C4-2B (cell line): ENCODE measurements around the gene NPY2R.

ENCODE experiments used
- H3K27ac ChIP-seq: fragments of 450-650 bp; 2 replicates; pipeline ENCODE4 v1.5.1; 2017
- CTCF ChIP-seq: fragments of 450-650 bp; conservative IDR thresholded peaks from 2 replicates; pipeline ENCODE4 v1.5.1; 2017; ENCODE audit warnings: mild to moderate bottlenecking
- ZFX ChIP-seq: fragments of 450-650 bp; IDR thresholded peaks from 2 replicates; pipeline ENCODE4 v1.6.1; 2017

NPY2R gene

GRCh38 chr4:155248002-155248896 lies 39.8 kb downstream of the NPY2R start:
- no peak overlapping the region for H3K27ac ChIP-seq
- no peak for TF ChIP-seq CTCF
- TF ChIP-seq ZFX, result no peak

GRCh38 chr4:155249016-155249566 lies 40.7 kb downstream of the NPY2R start:
- TF ChIP-seq ZFX, result no peak
- TF ChIP-seq CTCF, result no peak
- H3K27ac ChIP-seq, result no peak overlapping the region

DNA sequence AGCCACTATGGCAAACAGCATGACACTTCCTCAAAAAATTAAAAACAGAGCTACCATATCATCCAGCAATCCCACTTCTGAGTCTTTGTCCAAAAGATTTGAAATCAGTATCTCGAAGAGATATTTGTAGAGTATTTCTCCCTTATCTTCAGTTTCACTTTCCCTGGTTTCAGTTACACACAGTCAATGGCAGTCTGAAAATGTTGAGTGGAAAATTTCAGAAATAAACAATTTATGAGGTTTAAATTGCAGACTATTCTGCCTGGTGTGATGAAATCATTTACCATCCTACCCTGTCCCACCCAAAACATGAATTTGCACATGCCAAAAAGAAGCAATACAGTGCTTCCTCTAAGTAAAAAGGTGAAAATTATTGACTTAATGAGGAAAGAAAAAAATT lies 43.9 kb downstream of the NPY2R start:
- H3K27ac ChIP-seq, result no peak overlapping the region
- no peak for TF ChIP-seq ZFX
- TF ChIP-seq CTCF, result no peak

DNA sequence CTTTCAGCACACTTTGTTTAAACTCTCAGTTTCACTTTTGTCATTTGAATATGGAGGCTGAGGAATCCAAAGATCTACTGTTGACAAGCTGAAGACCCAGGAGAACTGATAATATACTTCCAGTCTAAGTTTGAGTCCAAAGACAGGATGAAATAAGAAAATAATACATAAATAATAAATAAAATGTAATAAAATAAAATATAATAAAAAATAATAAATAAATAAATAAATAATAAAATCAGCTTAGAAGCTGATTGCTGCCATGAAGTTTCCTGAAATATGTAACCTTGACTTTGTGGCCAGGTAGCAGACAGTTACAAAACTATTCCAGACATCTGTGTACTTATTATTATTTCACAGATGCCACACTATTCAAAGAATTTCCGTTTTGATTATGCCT lies 55.0 kb downstream of the NPY2R start:
- no peak for TF ChIP-seq CTCF
- TF ChIP-seq ZFX, result no peak
- H3K27ac ChIP-seq, result no peak overlapping the region

DNA sequence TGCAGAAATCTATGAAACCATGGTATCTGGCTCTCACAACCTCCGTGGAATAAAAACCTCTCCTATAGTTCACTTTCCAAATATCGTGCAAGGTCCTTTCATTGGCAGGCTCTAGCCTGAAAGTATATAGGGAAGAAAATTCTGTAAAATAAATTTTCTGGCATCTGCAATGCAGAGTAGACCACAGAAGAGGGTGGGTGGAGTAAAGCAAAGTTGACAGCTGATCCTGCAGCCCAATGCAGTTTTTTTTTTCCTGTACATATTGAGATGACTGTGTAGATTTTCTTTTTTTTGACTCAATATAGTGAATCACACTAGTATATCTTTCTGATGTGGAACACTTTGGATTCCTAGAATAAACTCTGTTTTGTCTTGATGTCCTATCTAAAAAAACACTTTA lies 56.7 kb downstream of the NPY2R start:
- TF ChIP-seq CTCF (no peak), ZFX (no peak)
- no peak overlapping the region for H3K27ac ChIP-seq
